Thoracic aorta (tissue), 2 donors: ENCODE results near the gene YY1AP1. TPM values are rescaled to one million over a fixed set of nuclear protein-coding genes. Genes with fewer than 3 reads are reported as not detected.

Experiments
- ATAC-seq: fragments of 150-250 bp; one replicate; pipeline ENCODE4 v1.8.0; 2017; ENCODE audit warnings: low read depth; ENCODE audit not compliant: insufficient number of reproducible peaks, low FRiP score
- DNase-seq: peaks from one replicate; pipeline ENCODE4 v3.0.0-alpha.2; 2020; ENCODE audit warnings: low spot score
- H3K27ac ChIP-seq, 2 donors: fragments of 200-600 bp; sonication (generic); 1 replicate in 1 of 2; 2 replicates in 1 of 2; pipeline ENCODE4 v1.5.1; 2016; ENCODE audit warnings: mild to moderate bottlenecking in 2 of 2, moderate library complexity in 2 of 2
- H3K27me3 ChIP-seq: fragments of 200-600 bp; sonication (generic); replicated peaks from 2 replicates; pipeline ENCODE4 v1.6.0; 2016; ENCODE audit warnings: mild to moderate bottlenecking; ENCODE audit not compliant: insufficient read depth
- H3K36me3 ChIP-seq: fragments of 200-600 bp; sonication (generic); one replicate; pipeline ENCODE4 v1.5.1; 2016
- H3K4me1 ChIP-seq, 2 donors: fragments of 200-600 bp; sonication (generic); 1 replicate in 1 of 2; 2 replicates in 1 of 2; pipeline versions ENCODE4 v1.5.1 to v1.6.0; 2016; ENCODE audit warnings: low read depth in 2 of 2, mild to moderate bottlenecking in 1 of 2; ENCODE audit not compliant: control insufficient read depth in 1 of 2
- H3K4me3 ChIP-seq: fragments of 200-600 bp; sonication (generic); 2 replicates; pipeline ENCODE4 v1.5.1; 2016; ENCODE audit warnings: mild to moderate bottlenecking
- H3K9me3 ChIP-seq: fragments of 200-600 bp; sonication (generic); 2 replicates; pipeline ENCODE4 v1.5.1; 2016
- CTCF ChIP-seq: fragments of 200-600 bp; sonication (generic); IDR thresholded peaks from one replicate; pipeline ENCODE4 v1.5.1; 2019; ENCODE audit warnings: antibody characterized with exemption
- total RNA-seq, 2 donors: library from RNA; depleted of rRNA; stranded (reverse); fragments of >200 nt; gene quantifications; one replicate each; pipeline versions ENCODE4 v1.1.0 to v1.2.3, GENCODE V29; 2016

Gene YY1AP1
- total RNA-seq, 2 donors from 2014 or later: 156 to 197 TPM

GRCh38 chr1:155697046-155697445, 8.5 kb upstream of the YY1AP1 start:
- Histone ChIP-seq H3K27me3 (no peaks in the 10 kb centered on the region), H3K36me3 (no peaks in the 10 kb centered on the region)
- ATAC-seq: no peak

GRCh38 chr1:155696524-155696923, 8.0 kb upstream of the YY1AP1 start:
- no peak for DNase-seq

More at GRCh38 chr1:155697046-155697445, 8.5 kb upstream of the YY1AP1 start:
- Histone ChIP-seq H3K4me1 (no peaks in the 10 kb centered on the region), H3K9me3 (no peaks in the 10 kb centered on the region), H3K4me3 (no peak overlapping the region), H3K27ac (no peak overlapping the region)
- TF ChIP-seq CTCF: no peak
- no peak for DNase-seq

GRCh38 chr1:155695608-155696007, 7.0 kb upstream of the YY1AP1 start:
- ATAC-seq: no peak
- Histone ChIP-seq H3K4me3 (no peak overlapping the region), H3K9me3 (no peaks in the 10 kb centered on the region), H3K27me3 (no peaks in the 10 kb centered on the region), H3K4me1 (peaks cover 0 to 2% of the 10 kb centered on the region in 2 donors), H3K27ac (no peak overlapping the region), H3K36me3 (no peaks in the 10 kb centered on the region)
- no peak for TF ChIP-seq CTCF
- no peak for DNase-seq

More at GRCh38 chr1:155696524-155696923, 8.0 kb upstream of the YY1AP1 start:
- H3K36me3 ChIP-seq: no peaks in the 10 kb centered on the region
- H3K9me3 ChIP-seq: no peaks in the 10 kb centered on the region
- H3K4me1 ChIP-seq: no peaks in the 10 kb centered on the region
- H3K4me3 ChIP-seq: no peak overlapping the region
- no peaks in the 10 kb centered on the region for H3K27me3 ChIP-seq
- no peak overlapping the region for H3K27ac ChIP-seq
- ATAC-seq: no peak
- TF ChIP-seq CTCF: no peak

GRCh38 chr1:155695072-155695471, 6.5 kb upstream of the YY1AP1 start:
- Histone ChIP-seq H3K27me3 (no peaks in the 10 kb centered on the region), H3K9me3 (no peaks in the 10 kb centered on the region), H3K36me3 (no peaks in the 10 kb centered on the region), H3K4me1 (peaks cover 4 to 8% of the 10 kb centered on the region in 2 donors), H3K27ac (no peak overlapping the region), H3K4me3 (no peak overlapping the region)
- DNase-seq (no peak), ATAC-seq (no peak)
- TF ChIP-seq CTCF: no peak

GRCh38 chr1:155694167-155694566, 5.6 kb upstream of the YY1AP1 start:
- Histone ChIP-seq H3K27me3 (no peaks in the 10 kb centered on the region), H3K9me3 (no peaks in the 10 kb centered on the region), H3K36me3 (no peaks in the 10 kb centered on the region), H3K27ac (no peak overlapping the region), H3K4me1 (peaks cover 11 to 15% of the 10 kb centered on the region in 2 donors), H3K4me3 (no peak overlapping the region)
- DNase-seq (no peak), ATAC-seq (no peak)
- TF ChIP-seq CTCF: no peak
